Breast epithelium (tissue), 4 donors: ENCODE results near the gene NAALADL2. TPM values are rescaled to one million over a fixed set of nuclear protein-coding genes. Genes with fewer than 3 reads are reported as not detected.

Experiments used
- DNase-seq, 2 donors: peaks; one replicate each; pipeline ENCODE4 v3.0.0-alpha.2; 2019; ENCODE audit warnings: low spot score in 2 of 2
- H3K27ac ChIP-seq, 2 donors: fragments of 200-600 bp; sonication (generic) in 1 of 2; one replicate each; pipeline ENCODE4 v1.5.1; 2016 to 2019; ENCODE audit warnings: mild to moderate bottlenecking in 1 of 2
- H3K27me3 ChIP-seq, 2 donors: fragments of 200-600 bp; sonication (generic) in 1 of 2; one replicate each; pipeline versions ENCODE4 v1.5.1 to v1.6.0; 2017 to 2019; ENCODE audit warnings: control low read depth in 1 of 2, mild to moderate bottlenecking in 1 of 2
- H3K36me3 ChIP-seq: fragments of 200-600 bp; one replicate; pipeline ENCODE4 v1.5.1; 2019
- H3K4me1 ChIP-seq, 2 donors: fragments of 200-600 bp; sonication (generic); one replicate each; pipeline ENCODE4 v1.5.1; 2016 to 2019; ENCODE audit warnings: control low read depth in 1 of 2
- H3K4me3 ChIP-seq, 3 donors: fragments of 200-600 bp; sonication (generic); 1 replicate in 2 of 3; 2 replicates in 1 of 3; pipeline ENCODE4 v1.5.1; 2016 to 2019; ENCODE audit warnings: mild to moderate bottlenecking in 3 of 3, moderate library complexity in 2 of 3
- H3K9me3 ChIP-seq, 2 donors: fragments of 200-600 bp; sonication (generic) in 1 of 2; one replicate each; pipeline ENCODE4 v1.5.1; 2016 to 2019; ENCODE audit warnings: control low read depth in 1 of 2
- CTCF ChIP-seq, 3 donors: fragments of 450-650 bp; IDR thresholded peaks; one replicate each; pipeline ENCODE4 v1.5.1; 2016 to 2017; ENCODE audit warnings: antibody characterized with exemption in 3 of 3, mild to moderate bottlenecking in 3 of 3, moderate library complexity in 3 of 3
- POLR2A ChIP-seq: fragments of 450-650 bp; IDR thresholded peaks from one replicate; pipeline ENCODE4 v1.6.1; 2016; ENCODE audit warnings: antibody characterized with exemption, mild to moderate bottlenecking, moderate library complexity
- POLR2AphosphoS5 ChIP-seq, 3 donors: sonication (generic); formaldehyde crosslinking; IDR thresholded peaks; one replicate each; pipeline ENCODE4 v1.6.1; 2017; ENCODE audit warnings: antibody characterized with exemption in 3 of 3
- intact Hi-C: fragments of 100-400 bp; cut with DNase I; formaldehyde crosslinking; loops from one replicate; pipeline ENCODE4 v1.15.1; 2023; ENCODE audit warnings: low total_unique reads
- total RNA-seq, 3 donors: library from RNA; depleted of rRNA; stranded (reverse); fragments of >200 nt; gene quantifications; one replicate each; pipeline ENCODE4 v1.1.0, GENCODE V29; 2016

NAALADL2 gene
- total RNA-seq, 3 donors from 2014 or later = 12.0 to 69.5 (median 53.9) TPM

DNA sequence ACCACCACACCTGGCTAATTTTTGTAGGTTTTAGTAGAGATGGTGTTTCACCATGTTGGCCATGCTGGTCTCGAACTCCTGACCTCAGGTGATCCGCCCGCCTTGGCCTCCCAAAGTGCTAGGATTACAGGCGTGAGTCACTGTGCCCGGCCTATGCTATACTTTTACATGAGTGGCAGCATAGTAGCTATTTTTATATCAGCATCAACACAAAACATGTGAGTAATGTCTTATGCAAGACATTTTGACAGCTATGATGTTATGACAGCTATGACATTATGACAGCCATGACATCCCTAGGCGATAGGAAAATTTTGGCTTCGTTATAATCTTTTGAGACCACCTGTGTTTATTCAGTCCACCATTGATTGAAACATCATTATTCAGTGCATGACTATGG, 4.1 kb upstream of the NAALADL2 start:
- intact Hi-C loops = no loop called here
- no peak for TF ChIP-seq CTCF (IDR thresholded peaks at IDR 0.05)
- TF ChIP-seq POLR2A = no peak
- no peak for TF ChIP-seq POLR2AphosphoS5 (IDR thresholded peaks at IDR 0.05)
- Histone ChIP-seq H3K9me3 (peaks cover 0 to 7% of the 10 kb centered on the region in 2 donors), H3K36me3 (no peaks in the 10 kb centered on the region), H3K27me3 (no peaks in the 10 kb centered on the region), H3K4me1 (no peaks in the 10 kb centered on the region), H3K4me3 (no peak overlapping the region), H3K27ac (no peak overlapping the region)
- DNase-seq = no peak

DNA sequence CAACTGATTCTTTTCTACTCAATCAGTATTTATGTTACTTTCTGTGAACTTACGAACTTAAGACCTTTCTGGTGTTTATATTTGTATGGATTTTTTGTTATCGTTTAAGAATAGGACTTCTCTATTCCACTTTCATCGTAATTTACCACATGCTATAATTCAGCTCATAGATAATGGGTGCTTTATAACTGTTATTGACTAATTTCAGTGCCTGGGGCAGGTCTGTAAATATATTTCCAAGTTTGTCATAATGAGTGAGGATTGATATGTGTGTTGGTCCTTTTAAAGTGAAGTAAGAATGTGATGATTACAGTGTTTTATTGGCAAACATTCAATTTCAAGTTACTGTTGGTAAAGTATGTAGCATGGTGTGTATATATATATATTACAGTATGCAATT, 1.8 kb upstream of the NAALADL2 start:
- intact Hi-C loops = no loop called here
- H3K27me3 ChIP-seq = no peaks in the 10 kb centered on the region
- H3K36me3 ChIP-seq = no peaks in the 10 kb centered on the region
- H3K9me3 ChIP-seq = no peaks in the 10 kb centered on the region
- no peaks in the 10 kb centered on the region for H3K4me1 ChIP-seq
- no peak for DNase-seq
- no peak overlapping the region for H3K4me3 ChIP-seq
- TF ChIP-seq CTCF (IDR thresholded peaks at IDR 0.05) = no peak
- no peak for TF ChIP-seq POLR2A
- TF ChIP-seq POLR2AphosphoS5 (IDR thresholded peaks at IDR 0.05) = no peak
- no peak overlapping the region for H3K27ac ChIP-seq

GRCh38 chr3:174858353-174858752, 781 bp upstream of the NAALADL2 start:
- no peaks in the 10 kb centered on the region for H3K36me3 ChIP-seq
- intact Hi-C loops = no loop called here
- no peak overlapping the region for H3K4me3 ChIP-seq
- H3K27ac ChIP-seq = no peak overlapping the region
- H3K27me3 ChIP-seq = no peaks in the 10 kb centered on the region
- TF ChIP-seq CTCF (IDR thresholded peaks at IDR 0.05) (no peak), POLR2AphosphoS5 (IDR thresholded peaks at IDR 0.05) (no peak), POLR2A (no peak)
- H3K9me3 ChIP-seq = no peaks in the 10 kb centered on the region
- no peaks in the 10 kb centered on the region for H3K4me1 ChIP-seq
- DNase-seq = no peak

DNA sequence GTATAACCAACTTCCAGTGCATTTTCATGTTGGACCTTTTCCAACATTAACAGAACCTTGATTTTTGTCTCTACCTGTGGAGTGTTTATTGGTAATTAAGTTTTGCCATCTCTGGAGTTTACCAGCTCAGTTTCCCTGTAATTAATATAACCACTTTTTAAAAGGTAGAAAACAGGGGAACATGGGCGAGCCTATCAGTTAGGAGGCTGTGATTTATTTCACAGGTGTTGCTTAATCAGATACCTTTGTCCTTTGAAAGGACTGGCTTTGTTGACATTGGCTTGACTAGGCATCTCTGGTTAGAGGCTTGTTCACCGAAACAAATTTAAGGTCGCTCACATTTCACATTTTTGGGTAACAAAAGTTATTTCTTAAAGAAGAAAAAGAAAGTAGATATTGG, 622 bp downstream of the NAALADL2 start:
- H3K27me3 ChIP-seq = no peaks in the 10 kb centered on the region
- H3K36me3 ChIP-seq = no peaks in the 10 kb centered on the region
- TF ChIP-seq POLR2AphosphoS5 (IDR thresholded peaks at IDR 0.05) = no peak
- no peak for TF ChIP-seq POLR2A
- TF ChIP-seq CTCF (IDR thresholded peaks at IDR 0.05) = no peak
- H3K4me3 ChIP-seq = peak overlapping the region in 2 of 3 donors; percentile 27 to 39
- H3K27ac ChIP-seq = peak overlapping the region; percentile 48 to 60
- DNase-seq = no peak
- H3K9me3 ChIP-seq = no peaks in the 10 kb centered on the region
- intact Hi-C loops = no loop called here
- H3K4me1 ChIP-seq = no peaks in the 10 kb centered on the region

DNA sequence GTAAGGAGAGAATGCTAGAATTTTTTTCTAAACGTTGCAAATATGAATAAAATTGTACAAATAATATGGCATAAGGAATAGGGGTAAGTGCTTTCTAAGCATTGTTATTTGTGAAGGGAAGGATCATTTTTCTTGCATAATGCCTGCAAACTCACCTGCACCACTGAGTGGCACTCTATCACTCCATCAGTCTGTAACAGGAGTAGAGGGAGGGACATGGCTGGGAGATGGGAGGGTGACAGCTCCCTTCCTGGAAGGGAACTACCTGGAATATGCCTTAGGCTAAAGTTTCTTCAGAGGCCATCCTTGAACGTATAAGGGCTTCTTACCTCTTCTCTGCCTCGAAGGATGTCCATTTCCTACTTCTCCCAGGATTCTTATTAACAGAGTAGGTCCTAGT, 3.0 kb downstream of the NAALADL2 start:
- H3K27me3 ChIP-seq = no peaks in the 10 kb centered on the region
- no peaks in the 10 kb centered on the region for H3K4me1 ChIP-seq
- no peak overlapping the region for H3K4me3 ChIP-seq
- H3K9me3 ChIP-seq = no peaks in the 10 kb centered on the region
- H3K36me3 ChIP-seq = no peaks in the 10 kb centered on the region
- TF ChIP-seq POLR2A (no peak), CTCF (IDR thresholded peaks at IDR 0.05) (peak; percentile 34 to 61 (median 46)), POLR2AphosphoS5 (IDR thresholded peaks at IDR 0.05) (peak in 1 of 3 donors; percentile 38)
- intact Hi-C loops = no loop called here
- H3K27ac ChIP-seq = peak overlapping the region; percentile 81 to 84
- DNase-seq = peak; percentile 53 to 57
